Middle frontal gyrus (tissue), 1 donor: ENCODE data around the gene SEC61B.
"Not testable (repeated sequence)": the region's sequence is repeated elsewhere in the genome, so short reads cannot be mapped to it uniquely, and the experiment has no call there.

Experiments used
- DNase-seq: peaks from one replicate; pipeline ENCODE4 v3.0.0-alpha.2; 2015; ENCODE audit warnings: low spot score; ENCODE audit errors: extremely low spot score

SEC61B gene

DNA sequence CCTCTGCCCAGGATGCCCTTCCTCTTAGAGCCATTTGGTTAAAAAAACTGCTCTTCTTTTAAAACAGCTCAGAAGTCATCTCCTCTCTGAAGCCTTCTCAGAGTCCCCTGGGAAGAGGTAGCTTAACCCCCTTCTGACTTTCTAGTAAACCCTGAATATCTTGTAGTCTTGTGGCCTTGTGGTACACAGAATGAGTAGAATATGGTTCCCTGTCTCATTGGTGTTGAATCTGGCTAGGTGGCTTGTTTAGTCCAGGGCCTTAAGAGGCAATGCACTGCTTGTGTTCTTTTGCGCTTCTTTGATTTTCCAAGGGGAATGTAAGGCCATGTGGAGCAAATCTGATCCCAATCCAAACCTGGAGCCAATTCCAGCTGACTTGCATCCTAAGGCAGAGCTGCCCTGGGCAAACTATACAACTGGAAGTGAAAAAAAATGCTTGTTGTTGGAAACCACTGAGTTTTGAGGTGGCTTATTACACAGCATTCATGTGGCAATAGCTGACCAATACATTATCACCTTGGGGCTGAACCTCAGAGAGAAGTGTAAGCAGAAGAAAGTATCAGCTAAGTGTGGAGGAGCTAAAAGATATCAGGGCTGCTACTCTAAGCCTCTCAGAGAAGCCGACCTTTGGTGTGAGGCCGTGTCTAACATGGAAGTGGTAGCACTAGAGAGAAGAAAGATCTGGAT is 31.3 kb upstream of the SEC61B start:
- no peak for DNase-seq

DNA sequence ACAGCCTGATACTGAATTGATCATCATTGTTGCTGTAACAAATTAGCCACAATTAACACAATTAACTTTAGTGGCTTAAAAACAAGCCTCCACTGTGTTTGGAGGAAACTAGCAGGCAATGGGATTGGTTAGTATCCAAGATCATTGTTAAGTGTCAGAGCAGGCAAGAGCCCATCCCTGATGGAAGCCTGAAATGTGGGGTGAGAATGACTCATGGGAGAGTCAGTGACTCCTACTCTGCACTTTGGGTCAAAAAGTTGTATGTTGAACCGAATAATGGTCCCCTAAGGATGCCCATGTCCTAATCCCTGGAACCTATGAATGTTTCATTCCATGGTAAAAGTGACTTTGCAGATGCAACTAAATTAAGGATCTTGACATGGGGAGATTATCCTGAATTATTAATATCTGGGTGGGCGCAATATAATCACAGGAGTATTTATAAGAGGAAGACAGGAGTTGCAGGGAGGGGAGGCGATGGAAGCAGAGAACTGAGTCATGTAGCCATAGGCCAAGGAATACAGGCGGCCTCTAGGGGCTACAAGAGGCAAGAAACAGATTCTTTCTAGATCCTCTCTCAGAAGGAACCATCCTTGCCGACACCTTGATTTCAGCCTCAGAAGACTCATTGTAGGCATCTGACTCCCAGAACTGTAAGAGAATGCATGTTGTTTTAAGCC is 29.2 kb upstream of the SEC61B start:
- DNase-seq = no peak

DNA sequence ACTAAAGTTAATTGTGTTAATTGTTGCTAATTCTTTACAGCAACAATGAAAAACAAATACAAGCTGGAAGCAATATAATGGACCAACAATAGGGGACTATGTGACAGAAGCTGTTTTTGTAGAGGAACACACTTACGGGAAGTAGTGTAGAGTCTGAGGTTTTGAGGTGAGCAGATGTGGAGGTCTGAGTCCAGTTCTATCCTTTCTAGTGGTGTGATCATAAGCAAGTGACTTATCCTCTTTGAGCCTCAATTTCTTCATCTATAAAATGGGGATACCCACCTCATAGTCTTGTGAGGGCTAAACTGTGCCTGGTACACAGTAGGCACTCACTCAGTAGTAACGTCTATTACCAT is 28.6 kb upstream of the SEC61B start:
- DNase-seq = no peak

DNA sequence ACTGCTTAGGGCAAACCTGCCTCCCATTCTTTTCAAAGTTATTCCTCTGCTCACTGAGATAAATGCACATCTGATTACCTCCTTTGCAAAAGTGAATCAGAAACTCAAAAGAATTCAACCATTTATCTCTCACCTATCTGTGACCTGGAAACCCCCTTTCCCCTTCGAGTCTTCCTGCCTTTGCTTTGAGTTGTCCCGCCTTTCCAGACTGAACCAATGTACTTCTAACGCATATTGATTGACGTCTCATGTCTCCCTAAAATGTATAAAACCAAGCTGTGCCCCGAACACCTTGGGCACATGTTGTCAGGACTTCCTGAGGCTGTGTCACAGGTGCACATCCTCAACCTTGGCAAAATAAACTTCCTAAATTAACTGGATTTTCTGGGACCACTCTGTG is 25.6 kb upstream of the SEC61B start:
- not testable (repeated sequence) for DNase-seq

DNA sequence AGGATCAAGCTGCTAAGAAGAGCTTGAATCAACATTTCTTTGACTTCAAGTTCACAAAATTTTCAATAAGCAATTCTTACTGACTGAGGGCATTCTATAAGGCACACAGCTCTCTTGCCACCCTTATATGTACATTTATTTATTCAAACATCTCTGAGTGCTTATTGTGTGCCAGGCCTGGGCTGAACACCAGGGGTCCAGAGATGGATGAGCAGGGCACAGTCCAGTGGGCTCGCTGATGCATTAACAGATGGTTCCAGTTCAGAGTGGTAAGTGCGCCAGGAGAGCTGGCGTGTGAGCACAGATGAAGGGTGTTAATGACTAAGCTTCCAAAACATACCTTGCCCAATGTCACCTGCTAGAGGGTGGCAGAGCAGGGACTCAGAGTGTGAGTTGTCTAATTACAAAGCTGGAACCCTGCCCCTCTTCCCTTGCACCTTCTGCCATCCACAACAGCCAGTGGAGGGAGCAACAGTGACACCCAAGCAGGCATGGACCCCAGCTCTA is 24.9 kb upstream of the SEC61B start:
- DNase-seq = no peak

DNA sequence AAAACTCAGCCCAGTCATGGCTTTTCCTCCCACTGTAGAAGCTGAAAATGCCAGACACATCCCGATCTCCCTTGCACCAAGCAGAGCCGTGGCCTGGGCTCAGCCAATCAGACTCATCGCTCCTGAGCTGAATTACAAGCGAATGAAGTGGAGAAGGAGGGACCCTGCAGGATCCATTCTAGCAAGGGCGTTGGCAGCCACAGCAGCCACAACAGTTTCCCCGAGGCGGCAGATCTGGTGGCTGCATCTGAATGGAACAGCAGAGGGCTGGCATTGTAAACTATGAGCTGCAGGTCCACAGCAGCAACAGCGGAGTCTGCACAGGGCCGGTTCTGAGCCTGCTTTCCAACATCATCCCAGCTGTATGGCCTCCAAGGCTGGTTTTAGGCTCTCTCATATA is 24.1 kb upstream of the SEC61B start:
- DNase-seq = no peak

DNA sequence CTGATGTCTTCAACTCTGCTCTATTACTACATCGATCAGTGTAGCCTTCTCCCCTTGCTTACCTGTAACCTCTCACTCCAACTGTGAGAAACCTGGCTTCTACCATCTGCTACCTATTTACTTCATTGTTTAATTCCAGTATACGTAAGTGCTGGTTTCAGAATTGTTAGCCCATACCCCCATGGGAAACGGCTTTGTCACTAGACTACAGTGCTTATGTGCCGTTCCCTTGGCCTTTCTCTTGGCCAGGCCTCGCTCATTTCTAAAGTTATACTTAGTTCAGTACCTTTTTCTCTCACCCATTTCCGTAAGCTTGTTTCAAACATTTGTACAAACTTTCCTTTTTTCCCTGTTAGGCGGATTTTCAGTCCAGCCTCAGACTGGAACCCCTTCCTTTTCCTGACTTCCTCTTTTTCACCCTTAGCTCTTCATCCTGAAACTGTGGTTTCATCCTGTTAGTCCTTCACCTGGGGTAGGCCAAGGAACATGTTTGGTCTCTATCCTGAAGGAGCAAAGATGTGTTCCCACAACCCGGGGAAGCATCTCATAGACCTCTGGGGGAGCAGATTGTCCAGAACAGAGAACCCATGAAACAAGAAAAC is 22.0 kb upstream of the SEC61B start:
- DNase-seq = no peak

DNA sequence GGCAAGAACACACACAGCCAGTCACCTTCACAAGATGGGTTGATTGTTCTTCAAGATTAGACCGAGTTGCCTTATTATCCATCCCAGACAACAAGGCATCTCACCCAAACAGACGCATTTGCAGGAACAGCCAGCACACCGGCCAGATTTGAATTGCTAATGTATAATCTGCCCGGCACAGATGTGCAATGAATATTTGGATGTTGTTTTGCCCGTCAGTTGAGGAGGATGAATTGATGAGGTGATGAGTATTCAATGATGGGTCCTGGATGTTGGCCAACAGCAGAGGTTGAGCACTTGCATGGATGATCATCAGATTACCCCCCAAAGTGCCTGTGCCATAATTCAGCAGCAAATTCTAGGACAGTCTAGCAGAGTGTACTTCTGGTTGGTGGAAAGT is 20.5 kb upstream of the SEC61B start:
- no peak for DNase-seq

DNA sequence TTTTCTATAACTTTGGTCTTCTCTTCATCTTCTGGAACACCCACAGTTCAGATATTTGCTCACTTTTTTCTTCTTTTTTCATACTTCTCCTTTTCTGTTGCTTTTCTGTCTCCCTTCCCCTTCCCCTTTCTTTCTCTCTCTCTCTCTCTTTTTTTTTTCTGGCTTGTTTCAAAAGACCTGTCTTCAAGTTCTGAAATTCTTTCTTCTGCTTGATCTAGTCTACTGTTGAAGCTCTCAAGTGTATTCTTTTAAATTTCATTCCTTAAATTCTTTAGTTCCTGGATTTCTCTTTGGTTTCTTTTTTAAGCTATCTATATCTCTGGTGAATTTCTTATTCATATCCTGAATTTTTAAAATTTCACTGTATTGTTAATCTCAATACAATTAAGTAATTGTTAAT is 11.5 kb upstream of the SEC61B start:
- DNase-seq = no peak

DNA sequence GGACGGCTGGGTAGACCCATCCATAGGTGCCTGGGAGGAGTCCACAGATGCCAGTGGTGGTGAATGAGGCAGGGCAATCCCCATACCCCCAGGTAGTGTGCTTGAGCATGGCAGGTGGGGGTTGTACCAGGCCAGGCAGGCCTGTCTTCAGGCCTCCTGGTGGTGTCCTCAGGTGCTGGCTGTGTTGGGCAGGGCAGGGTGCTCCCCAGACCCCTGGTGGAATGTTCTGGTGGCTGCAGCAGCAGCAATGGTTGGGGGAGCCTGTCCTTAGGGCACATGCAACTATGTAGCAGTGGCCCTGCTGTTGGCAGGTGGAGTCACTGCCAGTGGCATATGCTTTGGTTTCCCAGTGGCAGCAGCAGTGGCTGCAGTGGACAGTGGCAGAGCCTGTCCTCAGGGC is 10.3 kb upstream of the SEC61B start:
- no peak for DNase-seq

DNA sequence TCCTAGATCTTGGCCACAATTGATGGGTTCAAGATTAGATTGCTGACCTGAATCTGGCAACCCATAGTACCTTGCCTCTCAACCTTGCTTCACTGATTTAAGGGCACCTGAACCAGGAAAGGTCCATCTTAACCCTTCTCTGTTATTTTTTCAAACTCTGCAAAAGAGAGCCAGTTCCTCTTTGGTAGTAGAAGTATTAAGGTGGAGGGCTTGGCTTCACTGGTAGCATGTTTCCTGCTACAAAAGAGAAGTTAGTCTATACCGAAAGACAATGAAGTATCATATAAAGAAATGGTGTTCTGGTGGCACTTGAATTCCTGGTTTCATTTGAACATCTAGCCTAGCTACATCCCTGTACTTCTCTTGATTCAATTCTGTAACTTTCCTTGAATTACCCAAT is 8.9 kb upstream of the SEC61B start:
- no peak for DNase-seq

DNA sequence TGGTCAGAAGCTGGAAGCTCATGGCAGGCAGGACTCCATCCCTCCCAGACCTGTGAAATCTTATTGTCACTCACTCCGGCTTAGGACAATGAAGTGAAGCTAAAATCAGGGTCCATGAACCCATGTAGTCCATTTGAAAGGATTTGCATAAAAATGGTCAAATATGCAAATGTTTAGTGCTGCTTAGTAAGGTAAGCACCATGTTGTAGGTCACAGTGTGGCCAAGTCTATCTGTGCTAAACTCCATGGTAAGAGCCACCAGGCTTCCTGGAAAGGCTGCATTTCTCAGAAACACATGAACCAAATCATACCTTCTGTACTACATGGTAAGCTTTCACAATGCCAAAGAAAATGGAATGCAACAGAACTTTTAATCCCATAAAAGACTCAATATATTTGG is 6.0 kb upstream of the SEC61B start:
- no peak for DNase-seq

DNA sequence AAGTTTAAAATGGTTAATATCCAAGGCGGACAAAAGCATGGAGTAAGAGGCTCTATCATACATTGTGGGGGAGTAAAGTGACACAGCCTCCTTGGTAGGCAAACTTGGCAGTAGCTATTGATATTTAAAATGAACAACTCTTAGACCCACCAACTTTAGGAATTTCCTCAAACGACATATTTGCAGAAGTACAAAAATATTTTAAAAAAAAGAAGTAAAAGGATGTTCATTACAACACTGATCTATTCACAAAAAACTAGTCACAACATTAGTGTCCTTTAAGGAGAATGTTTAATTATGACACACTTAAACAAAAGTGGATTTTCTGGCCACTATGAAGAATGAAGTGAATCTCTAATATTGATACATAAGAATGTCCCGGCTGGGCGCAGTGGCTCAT is 2.1 kb upstream of the SEC61B start:
- no peak for DNase-seq

DNA sequence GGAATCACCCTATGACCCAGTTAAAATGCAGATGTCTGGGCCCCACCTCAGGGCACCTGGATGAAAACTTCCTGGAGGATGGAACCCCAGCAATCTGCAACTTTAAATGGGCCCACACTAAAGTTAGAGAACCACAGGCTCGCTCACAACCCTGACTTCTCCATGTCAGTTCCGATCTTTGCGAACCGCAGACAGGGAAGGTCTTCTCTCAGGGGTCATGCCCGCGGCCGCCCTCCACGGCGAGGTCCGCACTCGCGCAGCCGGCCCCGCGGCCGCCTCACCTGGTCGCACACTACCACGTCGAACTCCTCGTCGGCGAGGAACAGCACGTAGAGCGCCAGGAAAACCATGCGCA is 839 bp upstream of the SEC61B start:
- no peak for DNase-seq

DNA sequence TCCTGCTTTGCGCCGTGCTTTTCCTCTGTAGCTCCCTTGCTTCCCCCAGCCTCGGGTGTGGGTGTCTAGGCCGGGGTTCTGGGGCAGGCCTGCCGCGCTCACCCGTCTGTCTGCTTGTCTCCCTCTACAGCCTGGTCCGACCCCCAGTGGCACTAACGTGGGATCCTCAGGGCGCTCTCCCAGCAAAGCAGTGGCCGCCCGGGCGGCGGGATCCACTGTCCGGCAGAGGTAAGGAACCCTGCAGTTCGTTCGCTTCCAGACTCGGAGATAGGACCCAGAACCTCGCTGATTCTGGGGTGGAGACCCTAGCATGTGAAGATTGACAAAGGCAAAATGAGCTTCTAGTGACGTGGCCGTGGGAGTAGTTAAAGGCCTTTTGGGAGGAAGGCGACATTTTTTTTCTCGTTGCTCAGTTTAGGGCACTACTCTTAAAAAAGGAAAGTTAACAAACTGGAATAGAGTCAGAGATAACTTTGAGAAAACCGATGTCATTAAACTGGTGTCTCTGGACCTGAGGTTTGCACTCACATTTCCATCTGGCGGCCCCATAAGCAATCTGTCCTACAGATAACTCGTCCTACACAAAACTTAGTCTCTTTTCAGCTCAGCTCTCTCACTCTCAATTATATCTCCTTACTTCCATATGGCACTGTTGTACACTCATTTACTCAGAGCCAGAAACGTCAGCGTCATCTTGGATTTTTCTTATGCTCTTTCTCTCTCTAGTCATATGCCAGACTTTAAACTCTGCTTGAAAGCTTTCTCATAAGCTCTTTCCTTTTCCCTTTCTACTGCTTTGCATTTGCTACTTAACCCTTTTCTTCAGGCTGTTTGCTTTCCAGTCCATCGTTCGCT is 561 bp downstream of the SEC61B start:
- DNase-seq = no peak

DNA sequence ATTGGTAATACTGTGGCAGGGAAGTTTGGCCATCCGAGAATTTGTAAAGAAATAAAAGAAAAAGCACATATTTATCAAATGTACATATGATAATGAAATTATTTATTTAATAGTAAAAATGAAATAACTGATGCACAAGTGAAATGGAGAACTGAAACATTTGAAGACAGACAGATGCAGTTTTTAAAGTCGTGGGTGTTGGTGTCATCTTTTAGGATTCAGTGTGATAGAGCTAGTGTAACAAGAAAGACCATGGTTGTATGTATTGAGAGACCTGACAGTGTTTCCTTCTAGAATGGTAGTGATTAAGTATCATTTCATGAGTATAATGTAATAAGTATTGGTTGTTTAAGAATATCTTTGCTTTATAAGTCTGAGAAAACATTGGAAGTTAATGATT is 2.4 kb downstream of the SEC61B start:
- DNase-seq = no peak

DNA sequence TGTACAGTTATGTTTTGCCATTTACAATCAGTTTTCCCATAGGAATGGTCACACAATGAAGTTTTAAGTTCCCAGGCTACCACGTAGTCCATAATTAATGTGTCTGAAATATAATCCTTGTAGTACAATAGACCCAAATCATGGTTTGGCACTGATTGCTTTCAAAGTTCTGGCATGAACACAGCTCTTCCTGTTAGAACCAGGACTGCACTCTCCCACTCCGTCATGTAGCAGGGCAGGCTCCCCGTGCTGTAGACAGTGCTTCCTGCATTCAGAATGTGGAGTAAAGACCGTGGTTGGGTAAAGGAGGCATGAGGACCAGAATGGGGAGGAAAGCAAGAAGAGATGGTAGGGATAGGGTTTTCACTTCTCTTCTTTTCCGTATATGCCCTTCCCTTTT is 4.0 kb downstream of the SEC61B start:
- no peak for DNase-seq

DNA sequence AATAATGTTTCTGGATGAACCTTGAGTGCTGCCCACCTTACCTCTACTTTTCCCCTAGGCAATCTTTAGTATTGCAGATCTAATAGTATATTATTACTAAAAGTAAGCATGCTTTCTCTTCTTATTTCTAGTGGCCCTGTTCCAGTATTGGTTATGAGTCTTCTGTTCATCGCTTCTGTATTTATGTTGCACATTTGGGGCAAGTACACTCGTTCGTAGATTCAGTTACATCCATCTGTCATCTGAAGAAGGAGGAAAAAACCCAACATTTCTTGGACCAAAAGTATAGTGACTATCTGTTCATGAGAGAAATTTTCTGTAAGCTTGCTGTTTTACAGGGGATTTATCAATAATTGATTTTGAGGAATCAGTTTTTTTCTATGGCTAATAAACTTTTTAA is 8.1 kb downstream of the SEC61B start:
- DNase-seq = no peak

DNA sequence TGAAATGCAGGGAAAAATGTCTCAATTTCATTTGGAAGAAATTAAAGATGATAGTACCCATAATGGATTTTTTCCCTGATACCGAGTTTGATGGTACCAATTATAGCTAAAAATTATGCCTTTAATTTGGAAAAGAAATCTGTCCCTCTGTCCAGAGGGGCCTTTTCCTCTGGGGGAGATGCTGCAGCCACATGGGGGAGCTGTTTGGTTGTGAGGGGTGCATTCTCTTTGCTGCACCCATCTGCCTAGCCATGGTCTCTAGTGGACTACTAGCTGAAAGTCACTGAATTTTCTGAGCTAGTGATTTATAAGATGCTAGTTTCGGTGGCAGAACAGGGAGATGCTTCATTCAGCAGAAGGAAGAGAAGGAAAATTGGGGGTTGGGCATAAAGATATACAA is 9.6 kb downstream of the SEC61B start:
- no peak for DNase-seq

DNA sequence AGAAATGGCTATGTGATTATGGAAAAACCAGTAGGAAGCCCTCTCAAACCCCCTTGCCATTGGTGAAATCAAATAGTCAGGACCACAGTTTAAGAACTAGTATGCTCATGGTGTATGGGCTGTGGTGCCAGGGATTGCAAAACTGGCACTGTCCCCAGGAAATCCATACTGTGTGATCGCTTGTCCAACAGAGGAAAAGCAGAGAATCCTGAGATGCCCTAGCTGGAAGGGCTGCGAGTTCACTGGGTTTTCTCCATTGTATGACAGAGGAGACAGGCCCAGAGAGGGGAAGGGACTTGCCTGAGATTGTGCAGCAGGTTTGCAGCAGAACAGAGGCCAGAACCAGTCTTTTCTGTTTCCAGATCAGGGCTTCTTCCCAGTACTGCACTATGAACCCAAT is 12.5 kb downstream of the SEC61B start:
- DNase-seq = no peak

DNA sequence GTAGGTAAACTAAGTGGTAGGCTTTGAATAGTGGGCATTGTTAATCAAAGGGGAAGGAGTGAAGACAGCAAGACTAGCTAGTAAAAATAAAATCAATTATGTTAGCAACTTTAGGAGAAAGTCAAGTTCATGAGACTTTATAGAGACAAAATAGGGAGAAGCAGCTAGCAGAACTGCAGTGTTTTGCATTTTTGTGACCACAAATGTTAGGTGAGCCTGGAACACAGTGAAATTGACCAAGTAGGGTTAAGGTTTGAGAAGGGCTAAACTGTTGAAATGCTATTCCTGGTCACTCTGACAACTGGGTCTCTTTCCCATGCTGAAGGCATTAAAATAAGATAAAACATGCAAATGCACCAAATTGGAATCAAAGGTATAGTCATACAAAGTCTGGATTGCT is 13.0 kb downstream of the SEC61B start:
- no peak for DNase-seq
